Right ventricle myocardium inferior (tissue), 1 donor: ENCODE results near the gene CELSR1. TPM values are rescaled to one million over a fixed set of nuclear protein-coding genes. Genes with fewer than 3 reads are reported as not detected.
"Not testable (repeated sequence)": the region's sequence is repeated elsewhere in the genome, so short reads cannot be mapped to it uniquely, and the experiment has no call there.

Experiments used
- ATAC-seq: fragments of 200-7000 bp; cut with Tn5 transposase; one replicate; pipeline ENCODE4 v1.9.1; 2020; ENCODE audit warnings: mild to moderate bottlenecking, moderate library complexity
- DNase-seq: peaks from one replicate; pipeline ENCODE4 v3.0.0; 2021; ENCODE audit errors: missing footprints
- intact Hi-C: fragments of 100-400 bp; cut with DNase I; formaldehyde crosslinking; loops from one replicate; pipeline ENCODE4 v1.11.0; 2022
- total RNA-seq: library from RNA; stranded (reverse); fragmentation: NEBNext Ultra II Directional; extraction: Animal tissue kit (Norgen Biotek cat#: 25700); gene quantifications from one replicate; pipeline ENCODE4 v1.2.1, GENCODE V29; 2021
- donor health status: DM: no; HTN: yes; CAD: no; lungs with severe emphysema.

CELSR1 gene
- total RNA-seq, 1 donor from 2014 or later: 8.4 TPM

- intact Hi-C loops: no loop called here
- DNase-seq (no peak), ATAC-seq (peak; percentile 92)
These were observed 131.1 kb downstream of the CELSR1 start for GRCh38 chr22:46406349-46406748.

- DNase-seq: no peak
- intact Hi-C loops: no loop called here
- ATAC-seq: no peak
These were observed 131.5 kb downstream of the CELSR1 start for GRCh38 chr22:46405901-46406300.

GRCh38 chr22:46403880-46404279 lies 133.5 kb downstream of the CELSR1 start:
- DNase-seq, intact Hi-C loops, ATAC-seq: not testable (repeated sequence)

GRCh38 chr22:46402505-46402904 lies 134.9 kb downstream of the CELSR1 start:
- DNase-seq (no peak), ATAC-seq (no peak)
- intact Hi-C loops: no loop called here

- no peak for DNase-seq
- intact Hi-C loops: no loop called here
- no peak for ATAC-seq
These were observed 136.1 kb downstream of the CELSR1 start for GRCh38 chr22:46401370-46401769.

- intact Hi-C loops: no loop called here
- ATAC-seq: no peak
These were observed 138.0 kb downstream of the CELSR1 start for GRCh38 chr22:46399251-46400024.

GRCh38 chr22:46397951-46398350 lies 139.5 kb downstream of the CELSR1 start:
- DNase-seq: no peak
- ATAC-seq: no peak
- intact Hi-C loops: no loop called here

More at GRCh38 chr22:46399251-46400024, 138.0 kb downstream of the CELSR1 start:
- DNase-seq: no peak

GRCh38 chr22:46397514-46397913 lies 139.9 kb downstream of the CELSR1 start:
- no peak for ATAC-seq
- DNase-seq: no peak
- intact Hi-C loops: no loop called here

GRCh38 chr22:46397049-46397448 lies 140.4 kb downstream of the CELSR1 start:
- intact Hi-C loops, DNase-seq, ATAC-seq: not testable (repeated sequence)

- DNase-seq: no peak
- no peak for ATAC-seq
- intact Hi-C loops: no loop called here
These were observed 142.3 kb downstream of the CELSR1 start for GRCh38 chr22:46395145-46395544.

GRCh38 chr22:46394622-46395021 lies 142.8 kb downstream of the CELSR1 start:
- DNase-seq (no peak), ATAC-seq (no peak)
- intact Hi-C loops: no loop called here

- ATAC-seq (no peak), DNase-seq (no peak)
- intact Hi-C loops: no loop called here
These were observed 143.5 kb downstream of the CELSR1 start for GRCh38 chr22:46393873-46394272.

- ATAC-seq (no peak), DNase-seq (no peak)
- intact Hi-C loops: no loop called here
These were observed 145.1 kb downstream of the CELSR1 start for GRCh38 chr22:46392137-46392844.

- DNase-seq (no peak), ATAC-seq (no peak)
- intact Hi-C loops: no loop called here
These were observed 145.8 kb downstream of the CELSR1 start for GRCh38 chr22:46391486-46392136.

- ATAC-seq (peak; percentile 51), DNase-seq (no peak)
- intact Hi-C loops: loop anchor here (1.0 kb wide), 1 partner anchor 36 kb away; no protein-coding TSS in a partner anchor
These were observed 146.6 kb downstream of the CELSR1 start for GRCh38 chr22:46390652-46391301.

- intact Hi-C loops: loop anchor here (1.0 kb wide), 1 partner anchor 36 kb away; no protein-coding TSS in a partner anchor
- DNase-seq (no peak), ATAC-seq (no peak)
These were observed 147.2 kb downstream of the CELSR1 start for GRCh38 chr22:46390105-46390651.

GRCh38 chr22:46389081-46389480 lies 148.3 kb downstream of the CELSR1 start:
- ATAC-seq: no peak
- intact Hi-C loops: no loop called here

GRCh38 chr22:46388647-46389046 lies 148.8 kb downstream of the CELSR1 start:
- intact Hi-C loops: no loop called here
- DNase-seq: no peak
- ATAC-seq: no peak

More at GRCh38 chr22:46389081-46389480, 148.3 kb downstream of the CELSR1 start:
- DNase-seq: no peak

GRCh38 chr22:46387748-46388147 lies 149.7 kb downstream of the CELSR1 start:
- ATAC-seq (no peak), DNase-seq (no peak)
- intact Hi-C loops: no loop called here
